Thyroid gland (tissue), 4 donors: ENCODE measurements around the gene SYT17.

ENCODE experiments used
- POLR2A ChIP-seq, 2 donors: fragments of 450-650 bp; IDR thresholded peaks; one replicate each; pipeline ENCODE4 v1.6.1; 2017; ENCODE audit warnings: antibody characterized with exemption in 2 of 2, mild to moderate bottlenecking in 2 of 2, moderate library complexity in 1 of 2
- TF ChIP-seq, protein P1 (sequence below), 6 experiments: fragments of 200-600 bp in 3 of 6; fragments of 450-650 bp in 3 of 6; sonication (generic) in 3 of 6; IDR thresholded peaks; one replicate each; pipeline ENCODE4 v1.5.1; 2016 to 2019; ENCODE audit warnings: antibody characterized with exemption in 6 of 6, mild to moderate bottlenecking in 2 of 6, inconsistent platforms in 1 of 6, moderate library complexity in 1 of 6

DNA sequence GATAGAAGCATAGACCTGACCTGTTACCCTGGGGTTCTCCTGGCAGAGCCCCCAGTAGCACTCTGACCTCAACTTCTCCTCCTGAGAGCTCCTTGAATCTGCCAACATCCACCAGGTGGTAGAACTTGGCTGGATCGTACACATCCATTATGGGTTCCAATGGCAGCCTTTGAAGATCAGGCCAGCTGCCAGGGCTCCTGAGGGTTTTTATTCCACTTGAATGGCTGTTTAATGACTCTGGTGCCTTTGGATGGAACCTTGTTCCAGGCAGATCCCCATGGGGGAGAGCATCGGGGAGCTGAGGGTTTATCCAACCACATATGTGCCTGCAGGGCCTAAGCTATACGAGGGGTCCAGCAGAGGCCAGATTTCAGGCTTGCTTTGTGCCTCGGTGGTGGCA, 70.4 kb downstream of the SYT17 start:
- no peak for TF ChIP-seq POLR2A (IDR thresholded peaks at IDR 0.05)
- TF ChIP-seq, protein P1, sequence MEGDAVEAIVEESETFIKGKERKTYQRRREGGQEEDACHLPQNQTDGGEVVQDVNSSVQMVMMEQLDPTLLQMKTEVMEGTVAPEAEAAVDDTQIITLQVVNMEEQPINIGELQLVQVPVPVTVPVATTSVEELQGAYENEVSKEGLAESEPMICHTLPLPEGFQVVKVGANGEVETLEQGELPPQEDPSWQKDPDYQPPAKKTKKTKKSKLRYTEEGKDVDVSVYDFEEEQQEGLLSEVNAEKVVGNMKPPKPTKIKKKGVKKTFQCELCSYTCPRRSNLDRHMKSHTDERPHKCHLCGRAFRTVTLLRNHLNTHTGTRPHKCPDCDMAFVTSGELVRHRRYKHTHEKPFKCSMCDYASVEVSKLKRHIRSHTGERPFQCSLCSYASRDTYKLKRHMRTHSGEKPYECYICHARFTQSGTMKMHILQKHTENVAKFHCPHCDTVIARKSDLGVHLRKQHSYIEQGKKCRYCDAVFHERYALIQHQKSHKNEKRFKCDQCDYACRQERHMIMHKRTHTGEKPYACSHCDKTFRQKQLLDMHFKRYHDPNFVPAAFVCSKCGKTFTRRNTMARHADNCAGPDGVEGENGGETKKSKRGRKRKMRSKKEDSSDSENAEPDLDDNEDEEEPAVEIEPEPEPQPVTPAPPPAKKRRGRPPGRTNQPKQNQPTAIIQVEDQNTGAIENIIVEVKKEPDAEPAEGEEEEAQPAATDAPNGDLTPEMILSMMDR (IDR thresholded peaks at IDR 0.05) = no peak
